ENCODE results near the gene GAB2. TPM values are rescaled to one million over a fixed set of nuclear protein-coding genes. Genes with fewer than 3 reads are reported as not detected.

The GAB2 gene
- total RNA-seq, 1 donor from 2014 or later = 6.6 TPM

- H3K4me3 ChIP-seq (ENCODE audit: low read depth, low read length) = no peak overlapping the region
- no peak for DNase-seq (ENCODE audit: low read depth)
- TF ChIP-seq CTCF (IDR thresholded peaks at IDR 0.05; ENCODE audit: insufficient read depth, low read length, severe bottlenecking) = no peak
- H3K36me3 ChIP-seq (ENCODE audit: control insufficient read depth, insufficient read depth, low read length) = peaks cover 1% of the 10 kb centered on the region
- no peak for FAIRE-seq
- H3K27me3 ChIP-seq (ENCODE audit: control insufficient read depth, insufficient read depth, low read length) = no peaks in the 10 kb centered on the region
These were observed 32.2 kb upstream of the GAB2 start for GRCh38 chr11:78449866-78450265.

- no peak for FAIRE-seq
- TF ChIP-seq CTCF (IDR thresholded peaks at IDR 0.05; ENCODE audit: insufficient read depth, low read length, severe bottlenecking) = no peak
- Histone ChIP-seq H3K27me3 (ENCODE audit: control insufficient read depth, insufficient read depth, low read length) (no peaks in the 10 kb centered on the region), H3K36me3 (ENCODE audit: control insufficient read depth, insufficient read depth, low read length) (peaks cover 2% of the 10 kb centered on the region), H3K4me3 (ENCODE audit: low read depth, low read length) (no peak overlapping the region)
- DNase-seq (ENCODE audit: low read depth) = no peak
These were observed 28.6 kb upstream of the GAB2 start for GRCh38 chr11:78446210-78446609.

- DNase-seq (ENCODE audit: low read depth) = no peak
- Histone ChIP-seq H3K36me3 (ENCODE audit: control insufficient read depth, insufficient read depth, low read length) (peaks cover 2% of the 10 kb centered on the region), H3K27me3 (ENCODE audit: control insufficient read depth, insufficient read depth, low read length) (no peaks in the 10 kb centered on the region), H3K4me3 (ENCODE audit: low read depth, low read length) (no peak overlapping the region)
- no peak for TF ChIP-seq CTCF (IDR thresholded peaks at IDR 0.05; ENCODE audit: insufficient read depth, low read length, severe bottlenecking)
- no peak for FAIRE-seq
These were observed 27.1 kb upstream of the GAB2 start for GRCh38 chr11:78444726-78445125.

GRCh38 chr11:78441956-78442355 lies 24.3 kb upstream of the GAB2 start:
- no peak for FAIRE-seq
- no peak for TF ChIP-seq CTCF (IDR thresholded peaks at IDR 0.05; ENCODE audit: insufficient read depth, low read length, severe bottlenecking)

GRCh38 chr11:78438298-78438975 lies 20.8 kb upstream of the GAB2 start:
- Histone ChIP-seq H3K4me3 (ENCODE audit: low read depth, low read length) (no peak overlapping the region), H3K27me3 (ENCODE audit: control insufficient read depth, insufficient read depth, low read length) (no peaks in the 10 kb centered on the region), H3K36me3 (ENCODE audit: control insufficient read depth, insufficient read depth, low read length) (peaks cover 2% of the 10 kb centered on the region)
- DNase-seq (ENCODE audit: low read depth) (no peak), FAIRE-seq (no peak)
- TF ChIP-seq CTCF (IDR thresholded peaks at IDR 0.05; ENCODE audit: insufficient read depth, low read length, severe bottlenecking) = no peak

More at GRCh38 chr11:78441956-78442355, 24.3 kb upstream of the GAB2 start:
- DNase-seq (ENCODE audit: low read depth) = no peak
- no peak overlapping the region for H3K4me3 ChIP-seq (ENCODE audit: low read depth, low read length)
- H3K27me3 ChIP-seq (ENCODE audit: control insufficient read depth, insufficient read depth, low read length) = no peaks in the 10 kb centered on the region
- peaks cover 2% of the 10 kb centered on the region for H3K36me3 ChIP-seq (ENCODE audit: control insufficient read depth, insufficient read depth, low read length)

GRCh38 chr11:78432956-78433355 lies 15.3 kb upstream of the GAB2 start:
- no peak for TF ChIP-seq CTCF (IDR thresholded peaks at IDR 0.05; ENCODE audit: insufficient read depth, low read length, severe bottlenecking)
- no peak for DNase-seq (ENCODE audit: low read depth)
- Histone ChIP-seq H3K36me3 (ENCODE audit: control insufficient read depth, insufficient read depth, low read length) (no peaks in the 10 kb centered on the region), H3K27me3 (ENCODE audit: control insufficient read depth, insufficient read depth, low read length) (no peaks in the 10 kb centered on the region), H3K4me3 (ENCODE audit: low read depth, low read length) (no peak overlapping the region)
- FAIRE-seq = no peak
